Stromal cell of bone marrow (primary cell): Measurements from ENCODE around the gene LLGL2.

Source experiments
- DNase-seq: peaks from one replicate; pipeline ENCODE4 v3.0.0-alpha.2; 2012; ENCODE audit warnings: low read depth

Gene LLGL2

DNA sequence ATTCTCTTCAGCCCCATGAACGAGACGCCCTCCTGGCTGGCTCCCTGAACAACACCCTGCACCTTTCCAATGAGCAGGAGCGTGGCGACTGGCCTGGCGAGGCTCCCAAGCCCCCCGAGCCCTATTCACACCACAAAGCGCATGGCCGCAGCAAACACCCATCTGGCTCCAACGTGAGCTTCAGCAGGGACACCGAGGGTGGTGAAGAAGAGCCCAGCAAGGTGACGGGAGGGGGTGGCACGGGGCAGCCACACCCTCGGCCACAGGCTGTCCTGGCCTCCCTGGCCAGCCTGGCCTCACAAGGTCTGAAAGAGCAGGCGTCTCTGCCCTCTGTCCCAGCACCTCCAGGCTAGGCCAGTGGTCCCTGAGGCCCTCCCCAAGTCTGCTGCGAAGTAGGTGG is 33.8 kb upstream of the LLGL2 start:
- DNase-seq, result no peak

DNA sequence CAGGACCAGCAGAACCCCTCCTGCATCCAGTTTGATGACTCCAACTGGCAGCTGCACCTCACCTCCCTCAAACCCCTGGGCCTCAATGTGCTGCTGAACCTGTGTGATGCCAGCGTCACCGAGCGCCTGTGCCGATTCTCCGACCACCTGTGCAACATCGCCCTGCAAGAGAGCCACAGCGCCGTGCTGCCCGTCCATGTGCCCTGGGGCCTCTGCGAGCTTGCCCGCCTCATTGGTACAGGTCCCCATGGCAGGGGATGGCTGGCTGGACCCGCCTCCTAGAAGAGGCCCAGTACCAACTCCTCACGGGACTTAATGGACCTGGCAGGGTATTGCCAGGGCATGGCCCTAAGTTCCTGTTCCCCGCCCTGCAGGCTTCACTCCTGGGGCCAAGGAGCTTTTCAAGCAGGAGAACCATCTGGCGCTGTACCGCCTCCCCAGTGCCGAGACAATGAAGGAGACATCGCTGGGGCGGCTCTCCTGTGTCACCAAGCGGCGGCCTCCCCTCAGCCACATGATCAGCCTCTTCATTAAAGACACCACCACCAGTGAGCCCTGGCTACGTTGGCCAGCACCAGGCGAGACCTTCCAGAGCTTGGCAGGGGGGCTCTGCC is 32.8 kb upstream of the LLGL2 start:
- DNase-seq, result no peak

DNA sequence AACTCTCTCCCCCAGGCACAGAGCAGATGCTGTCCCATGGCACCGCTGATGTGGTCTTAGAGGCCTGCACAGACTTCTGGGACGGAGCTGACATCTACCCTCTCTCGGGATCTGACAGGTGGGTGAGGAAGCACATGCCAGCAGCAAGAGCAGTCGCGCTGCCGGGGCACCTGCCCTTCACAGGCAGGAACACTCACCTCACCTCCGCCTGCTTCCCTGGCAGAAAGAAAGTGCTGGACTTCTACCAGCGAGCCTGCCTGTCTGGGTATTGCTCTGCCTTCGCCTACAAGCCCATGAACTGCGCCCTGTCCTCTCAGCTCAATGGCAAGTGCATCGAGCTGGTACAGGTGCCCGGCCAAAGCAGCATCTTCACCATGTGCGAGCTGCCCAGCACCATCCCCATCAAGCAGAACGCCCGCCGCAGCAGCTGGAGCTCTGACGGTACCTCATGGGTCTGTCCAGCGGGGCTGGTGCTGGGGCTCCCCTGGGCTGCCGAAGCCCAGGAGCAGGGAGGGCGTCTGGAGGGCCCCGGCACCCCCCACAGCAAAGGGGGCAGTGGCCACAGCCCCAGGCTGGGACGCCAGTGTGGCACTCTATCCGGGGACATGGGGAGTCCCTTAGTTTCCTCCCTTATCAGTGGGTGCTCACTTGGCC is 31.9 kb upstream of the LLGL2 start:
- no peak for DNase-seq

DNA sequence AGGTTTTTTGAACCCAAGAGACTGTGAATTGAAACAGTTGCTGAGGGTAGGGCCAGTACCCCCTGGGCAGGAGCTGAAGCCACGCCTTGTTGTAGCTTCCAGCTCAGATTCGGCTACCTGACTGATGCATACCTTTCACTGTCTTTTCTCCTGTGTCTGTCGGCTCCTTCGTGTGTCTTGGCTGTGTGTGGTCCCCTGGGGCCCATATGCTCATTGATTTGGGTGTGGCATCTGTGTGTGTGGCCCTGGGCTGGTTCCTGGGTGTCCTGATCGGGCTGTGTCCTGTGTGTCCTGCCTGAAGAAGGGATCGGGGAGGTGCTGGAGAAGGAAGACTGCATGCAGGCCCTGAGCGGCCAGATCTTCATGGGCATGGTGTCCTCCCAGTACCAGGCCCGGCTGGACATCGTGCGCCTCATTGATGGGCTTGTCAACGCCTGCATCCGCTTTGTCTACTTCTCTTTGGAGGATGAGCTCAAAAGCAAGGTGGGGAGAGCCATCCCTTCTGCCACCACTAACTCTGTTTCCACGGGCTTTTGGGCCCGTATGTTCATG is 31.1 kb upstream of the LLGL2 start:
- no peak for DNase-seq

DNA sequence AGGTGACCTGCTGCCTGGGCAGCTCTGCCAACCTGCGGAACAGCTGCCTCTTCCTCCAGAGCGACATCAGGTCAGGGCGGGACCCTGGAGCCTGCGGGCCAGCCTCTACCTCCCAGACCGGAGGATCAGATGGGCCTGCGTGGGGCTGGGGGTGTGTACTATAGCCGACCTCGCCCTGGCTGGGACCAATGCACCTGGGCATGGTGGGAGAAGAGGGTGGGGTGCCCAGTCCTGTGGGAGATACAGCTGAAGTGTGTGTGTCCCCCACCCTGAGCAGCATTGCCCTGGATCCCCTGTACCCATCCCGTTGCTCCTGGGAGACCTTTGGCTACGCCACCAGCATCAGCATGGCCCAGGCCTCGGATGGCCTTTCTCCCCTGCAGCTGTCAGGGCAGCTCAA is 29.5 kb upstream of the LLGL2 start:
- DNase-seq, result no peak

DNA sequence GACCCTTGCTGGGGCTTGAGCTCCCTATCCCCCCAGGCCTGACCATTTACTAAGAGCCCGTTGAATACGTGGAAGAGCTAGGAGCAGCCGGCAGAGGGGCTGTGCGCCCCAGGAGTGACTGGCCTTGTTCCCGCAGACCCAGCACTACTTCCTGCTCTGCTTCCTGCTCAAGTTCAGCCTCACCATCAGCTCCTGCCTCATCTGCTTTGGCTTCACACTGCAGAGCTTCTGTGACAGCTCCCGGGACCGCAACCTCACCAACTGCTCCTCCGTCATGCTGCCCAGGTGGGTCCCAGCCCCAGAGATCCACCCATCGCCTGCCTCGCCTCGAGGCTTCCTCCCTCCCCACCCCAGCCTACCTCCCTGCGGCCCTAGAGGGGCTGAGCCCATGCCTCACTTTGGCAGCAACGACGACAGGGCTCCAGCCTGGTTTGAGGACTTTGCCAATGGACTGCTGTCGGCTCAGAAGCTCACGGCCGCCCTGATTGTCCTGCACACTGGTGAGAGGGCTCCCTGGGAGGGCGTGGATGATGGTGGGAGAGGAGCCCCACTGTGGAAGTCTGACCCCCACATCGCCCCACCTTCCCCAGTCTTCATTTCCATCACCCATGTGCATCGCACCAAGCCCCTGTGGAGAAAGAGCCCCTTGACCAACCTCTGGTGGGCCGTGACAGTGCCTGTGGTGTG is 27.3 kb upstream of the LLGL2 start:
- no peak for DNase-seq

DNA sequence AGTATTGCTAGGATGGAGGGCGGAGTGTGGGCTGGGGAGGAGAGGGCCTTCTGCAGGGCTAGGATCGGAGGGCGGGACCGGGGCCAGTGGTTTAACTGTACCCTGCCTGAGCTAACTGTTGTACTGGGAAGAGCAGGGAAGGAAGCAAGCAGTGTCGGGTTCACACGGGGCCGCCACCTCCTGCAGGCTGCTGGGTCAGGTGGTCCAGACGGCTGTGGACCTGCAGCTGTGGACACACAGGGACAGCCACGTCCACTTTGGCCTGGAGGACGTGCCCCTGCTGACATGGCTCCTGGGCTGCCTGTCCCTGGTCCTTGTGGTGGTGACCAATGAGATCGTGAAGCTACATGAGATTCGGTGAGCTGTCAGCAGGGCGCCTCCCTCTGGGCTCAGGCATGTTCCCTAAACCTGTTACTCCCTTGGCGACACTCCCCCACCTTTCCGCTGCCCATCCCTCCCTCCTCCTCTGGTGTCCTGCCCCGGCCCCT is 26.7 kb upstream of the LLGL2 start:
- DNase-seq, result no peak

DNA sequence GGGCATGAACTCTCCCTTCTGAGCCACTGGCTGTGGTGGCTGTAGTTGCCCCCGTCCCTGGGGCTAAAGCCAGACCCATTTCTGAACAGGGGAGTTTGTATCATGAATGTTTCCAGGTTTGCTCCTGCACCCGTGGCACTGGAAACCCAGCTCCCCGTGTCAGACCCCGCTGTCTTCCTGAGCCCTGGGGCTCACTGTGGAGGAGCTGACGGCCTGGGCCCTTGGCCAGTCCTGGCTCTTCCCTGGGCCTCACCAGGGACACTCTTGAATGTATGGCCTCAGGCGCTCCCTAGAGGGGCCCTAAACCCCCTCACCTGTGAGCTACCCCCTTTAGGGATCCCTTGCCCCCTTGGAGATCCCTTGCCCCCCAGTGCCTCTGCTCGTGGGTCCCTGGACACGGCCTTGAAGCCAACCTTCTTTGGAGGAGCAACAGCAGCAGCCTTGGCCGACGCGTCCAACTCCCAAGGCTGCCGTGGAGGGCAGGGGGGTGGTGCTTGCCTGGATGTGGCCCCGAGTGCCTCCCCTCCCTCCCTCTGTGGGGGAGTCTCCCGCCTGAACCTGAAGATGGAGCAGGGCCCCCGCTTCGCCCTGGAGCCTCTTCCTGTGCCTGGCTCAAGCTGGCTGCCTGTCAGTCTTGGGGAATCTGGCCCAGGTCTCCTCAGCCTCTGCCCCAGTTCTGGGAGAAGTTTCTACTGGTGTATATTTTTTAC is 26.0 kb upstream of the LLGL2 start:
- DNase-seq, result no peak

DNA sequence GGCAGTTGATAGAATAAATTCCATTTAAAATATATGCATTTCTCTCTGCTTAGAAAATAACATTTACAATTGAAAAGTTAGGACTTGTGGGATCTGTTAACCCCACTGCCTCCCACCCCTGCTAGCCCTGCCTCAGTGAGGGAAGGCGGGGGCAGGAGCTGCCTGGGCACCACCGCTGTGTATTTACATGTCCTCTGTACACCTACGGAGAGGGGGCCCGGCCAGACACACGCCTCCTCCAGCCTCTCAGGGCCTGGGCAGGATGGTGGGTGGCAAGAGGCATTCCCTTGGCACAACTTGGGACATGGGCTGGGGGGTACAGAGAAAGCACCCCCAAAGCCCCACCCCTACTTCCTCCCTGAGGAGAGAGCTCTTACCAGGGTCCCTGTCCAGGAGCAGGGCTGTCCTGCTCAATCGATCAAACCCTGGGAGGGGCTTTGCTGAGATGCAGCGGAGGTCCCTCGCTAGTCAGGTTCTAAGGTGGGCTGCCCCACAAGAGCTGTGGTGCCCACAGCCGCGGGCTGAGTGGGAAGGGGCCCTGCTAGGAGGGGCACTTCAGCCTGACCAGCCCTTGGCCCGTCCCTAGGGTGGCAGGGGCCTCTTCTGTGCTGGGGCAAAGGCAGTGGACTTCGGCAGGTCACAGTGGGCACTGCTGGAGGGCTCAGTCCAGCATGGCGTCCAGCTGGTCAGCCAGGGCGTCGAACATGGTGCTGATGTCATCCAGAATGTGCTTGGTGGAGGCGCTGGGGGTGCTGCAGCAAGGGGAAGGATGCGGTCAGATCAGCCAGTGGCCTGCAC is 24.9 kb upstream of the LLGL2 start:
- DNase-seq, result no peak

DNA sequence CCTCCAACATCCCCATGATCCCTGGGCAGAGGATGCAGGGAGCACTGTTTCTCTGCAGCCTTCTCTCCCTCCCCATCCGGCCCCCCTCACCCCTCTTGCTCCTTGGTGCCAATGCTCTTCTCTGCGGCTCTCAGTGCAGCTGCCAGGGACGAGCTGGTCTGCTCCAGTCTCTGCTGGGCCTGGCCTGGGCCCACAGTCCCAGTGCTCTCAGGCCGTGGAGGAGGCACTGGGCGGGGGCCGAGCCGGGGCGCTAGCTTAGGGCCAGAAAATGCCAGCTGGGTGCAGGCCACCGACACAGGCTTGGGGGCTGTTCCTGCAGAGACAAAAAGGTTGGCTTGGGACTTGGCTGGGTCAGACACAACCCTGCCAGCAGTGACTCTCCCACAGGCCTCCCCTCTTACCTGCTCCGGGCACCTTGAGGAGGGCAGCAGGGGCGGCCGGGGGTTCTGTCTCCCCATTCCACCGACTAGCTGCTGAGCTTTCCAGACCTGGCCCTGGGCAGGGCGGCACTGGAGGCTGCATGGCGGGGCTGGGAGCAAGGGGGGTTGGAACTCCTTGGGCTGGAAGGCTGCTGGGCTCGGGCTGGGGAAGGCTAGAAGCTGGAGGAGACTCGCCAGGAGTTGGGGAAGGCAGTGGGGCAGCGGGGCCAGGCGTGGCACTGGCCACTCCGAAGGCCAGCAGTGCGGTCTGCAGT is 24.0 kb upstream of the LLGL2 start:
- DNase-seq, result no peak

DNA sequence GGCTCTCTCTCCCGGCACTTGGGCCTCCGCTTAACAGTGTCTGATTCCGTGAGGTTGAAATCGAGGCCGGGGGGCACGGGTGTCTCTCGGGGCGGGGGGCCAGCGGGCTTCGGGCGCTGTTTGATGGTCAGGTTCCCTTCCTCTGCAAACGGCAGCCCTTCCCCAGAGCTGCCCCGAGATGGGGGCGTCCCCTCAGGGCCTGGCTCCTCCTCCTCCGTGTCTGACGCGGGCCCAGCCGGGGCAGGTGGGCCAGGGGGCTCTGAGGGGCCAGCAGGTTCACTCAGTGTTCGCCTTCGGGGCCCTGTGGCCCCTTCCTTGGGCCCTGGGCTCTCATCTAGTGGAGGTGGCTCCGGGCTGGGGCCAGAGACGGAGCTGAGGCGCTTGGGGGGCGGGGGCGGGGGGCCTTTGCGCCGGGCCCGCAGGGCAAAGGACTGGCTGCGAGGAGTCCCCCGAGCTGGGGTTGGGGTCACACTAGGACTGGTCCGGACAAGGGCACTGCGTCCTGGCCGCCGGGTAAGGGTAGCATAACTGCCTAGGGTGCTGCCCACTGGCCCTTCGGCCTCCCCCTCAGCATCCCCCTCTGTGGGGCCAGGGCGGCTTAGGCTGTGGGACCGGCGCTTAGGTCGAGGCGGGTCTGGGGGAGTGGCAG is 23.3 kb upstream of the LLGL2 start:
- no peak for DNase-seq

DNA sequence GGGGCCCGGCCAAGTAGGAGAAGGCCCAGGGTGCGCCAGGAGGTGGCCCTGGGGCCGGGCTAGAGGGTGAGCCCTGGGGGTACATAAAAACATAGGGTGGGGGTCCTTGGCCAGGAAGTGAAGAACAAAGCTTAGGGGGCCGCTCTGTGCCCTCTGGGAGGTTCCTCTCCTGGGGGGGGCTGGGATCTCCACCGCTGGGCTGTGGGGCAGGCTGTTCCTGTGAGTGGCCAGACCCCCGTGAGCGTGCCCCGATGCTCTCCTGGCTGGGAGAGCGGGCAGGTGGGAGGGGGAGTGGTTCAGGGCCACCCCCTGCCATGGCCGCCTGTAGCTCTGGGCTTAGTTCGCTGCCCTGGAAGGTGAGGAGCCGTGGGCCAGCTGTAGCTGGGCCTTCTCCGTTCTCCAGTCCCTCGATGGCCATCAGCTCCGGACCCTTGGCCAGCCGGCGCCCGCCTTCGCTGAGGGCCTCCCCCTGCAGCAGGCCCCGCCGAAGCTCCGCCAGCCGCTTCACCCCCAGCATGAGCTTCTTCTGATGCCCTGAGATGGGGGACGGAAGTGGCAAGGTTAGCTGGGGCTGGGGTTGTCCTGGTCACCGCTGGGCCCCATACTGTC is 22.7 kb upstream of the LLGL2 start:
- DNase-seq, result no peak

DNA sequence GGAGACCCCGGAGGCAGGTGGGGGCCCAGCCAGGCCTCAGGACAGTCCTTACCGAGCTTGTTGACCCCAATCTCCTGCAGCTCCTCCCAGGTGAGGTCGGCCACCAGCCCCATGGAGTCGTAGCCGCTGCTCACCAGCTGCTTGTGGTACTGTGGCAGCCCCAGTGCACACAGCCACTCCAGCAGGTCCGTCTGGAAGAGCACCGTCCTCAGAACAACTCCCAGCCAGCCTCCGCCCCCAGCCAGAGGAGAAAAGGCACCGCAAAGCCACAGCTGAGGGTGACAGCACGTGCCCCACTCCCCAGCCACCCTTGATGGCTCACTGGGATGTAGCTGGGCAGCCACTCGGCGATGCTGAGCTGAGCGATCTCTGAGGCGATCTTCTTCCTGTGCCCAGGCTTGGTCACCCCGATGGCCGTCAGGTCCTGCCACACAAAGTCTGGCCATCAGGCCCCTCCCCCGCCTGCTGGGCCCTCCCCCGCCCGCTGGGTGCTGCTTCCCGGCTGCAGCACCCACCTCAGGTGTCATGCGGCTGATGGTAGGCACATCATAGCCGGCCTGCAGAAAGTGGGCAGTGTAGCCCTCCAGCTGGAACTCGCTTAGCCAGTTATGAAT is 22.1 kb upstream of the LLGL2 start:
- DNase-seq, result no peak

DNA sequence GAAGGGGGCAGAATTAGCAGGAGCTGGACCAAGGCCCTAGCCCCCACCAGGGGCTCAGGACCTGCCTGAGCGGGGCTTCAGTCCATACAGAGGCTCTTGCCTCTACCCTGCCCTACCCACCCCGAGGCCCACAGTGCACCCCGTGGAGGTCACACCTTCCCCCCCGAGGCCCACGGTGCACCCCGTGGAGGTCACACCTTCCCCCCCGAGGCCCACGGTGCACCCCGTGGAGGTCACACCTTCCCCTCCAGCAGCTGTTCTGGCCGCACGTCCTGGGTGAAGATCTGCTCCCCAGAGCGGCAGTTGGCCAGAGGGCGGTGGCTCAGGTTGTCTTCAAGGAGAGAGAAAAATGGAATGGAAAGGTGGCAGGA is 21.5 kb upstream of the LLGL2 start:
- no peak for DNase-seq

DNA sequence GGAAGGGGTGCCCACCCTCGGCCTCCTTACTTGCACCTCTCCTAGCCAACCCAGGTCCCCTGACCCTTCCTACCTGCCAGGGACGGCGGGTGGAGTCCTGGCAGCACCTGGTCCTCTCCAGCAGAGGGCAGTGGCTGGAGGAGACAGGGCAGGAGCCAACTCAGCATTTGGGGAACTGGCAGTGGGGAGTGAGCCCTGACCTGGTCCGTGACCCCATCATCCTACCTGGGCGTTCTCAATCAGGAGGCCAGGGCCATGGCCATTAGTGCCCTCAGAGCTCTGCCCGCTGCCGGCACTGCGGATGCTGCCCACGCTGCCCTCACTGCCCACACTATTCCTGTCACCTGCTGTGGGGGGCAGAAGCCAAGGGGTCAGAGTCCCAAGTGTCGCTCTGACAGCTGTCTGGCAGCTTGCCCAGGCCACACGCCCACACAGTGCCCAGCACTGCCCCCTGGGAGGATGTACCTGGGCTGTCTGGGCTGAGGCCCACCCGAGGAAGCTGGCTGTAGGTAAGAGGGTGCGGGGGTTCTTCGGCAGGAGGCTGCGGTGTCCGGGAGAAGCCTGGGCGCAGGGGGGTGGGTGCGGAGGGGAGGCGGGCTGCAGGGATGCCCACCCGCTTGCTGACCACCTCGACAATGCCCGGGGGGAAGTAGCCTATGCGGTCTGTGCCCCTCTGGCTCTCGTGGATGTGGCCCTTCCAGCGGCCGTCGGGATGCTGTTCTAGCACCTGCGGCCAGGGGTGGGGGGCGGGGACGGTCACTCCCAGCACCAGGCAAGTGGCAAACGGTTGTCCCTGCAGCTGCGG is 20.9 kb upstream of the LLGL2 start:
- DNase-seq, result no peak

DNA sequence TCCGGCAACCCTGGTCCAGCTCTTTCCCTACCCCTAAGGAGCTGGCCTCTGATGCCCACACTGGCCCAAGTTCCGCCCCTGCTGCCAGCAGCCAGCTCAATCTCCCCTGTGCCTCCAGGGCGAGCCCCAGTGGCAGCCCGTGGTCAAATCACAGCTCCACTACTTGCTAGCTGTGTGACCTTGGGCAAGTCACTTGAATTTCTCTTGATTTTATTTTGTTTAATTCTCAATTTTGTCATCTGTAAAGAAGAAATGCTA is 20.4 kb upstream of the LLGL2 start:
- no peak for DNase-seq

DNA sequence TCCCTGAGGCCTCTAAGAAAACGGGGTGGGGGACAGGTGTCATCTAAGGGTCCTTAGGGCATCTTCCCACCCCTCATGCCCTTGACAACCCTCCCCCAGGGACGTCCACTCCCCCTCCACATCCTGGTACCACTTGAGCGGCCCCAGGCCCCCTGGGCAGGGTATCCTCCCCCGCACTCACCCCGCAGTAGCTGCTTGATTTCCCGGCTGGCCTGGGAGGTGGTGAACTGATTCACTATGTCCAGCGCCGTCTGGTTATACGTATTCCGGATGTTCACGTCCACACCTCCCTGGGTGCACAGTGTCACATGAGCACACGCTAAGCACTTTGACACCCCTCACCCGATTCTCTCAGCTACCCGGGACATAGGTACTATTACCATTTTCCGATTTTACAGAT is 19.9 kb upstream of the LLGL2 start:
- no peak for DNase-seq

DNA sequence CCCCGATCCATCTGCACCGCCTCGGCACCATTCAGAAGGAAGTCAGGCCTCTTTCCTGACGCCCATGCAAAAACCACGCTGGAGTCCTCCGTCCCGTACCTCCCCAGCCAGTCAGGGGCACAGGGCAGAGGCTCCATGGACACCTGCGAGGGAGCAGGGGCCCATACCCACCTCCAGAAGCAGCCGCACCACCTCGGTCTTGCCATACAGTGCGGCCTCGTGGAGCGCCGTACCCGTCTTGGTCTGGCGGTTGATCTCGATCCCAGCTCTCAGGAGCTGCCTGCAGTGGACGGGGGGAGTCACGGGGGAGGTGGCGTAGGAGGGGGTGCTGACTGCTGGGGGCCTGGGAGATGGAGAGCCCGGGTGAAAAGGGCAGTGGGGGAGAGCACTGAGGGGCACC is 19.4 kb upstream of the LLGL2 start:
- DNase-seq, result no peak

DNA sequence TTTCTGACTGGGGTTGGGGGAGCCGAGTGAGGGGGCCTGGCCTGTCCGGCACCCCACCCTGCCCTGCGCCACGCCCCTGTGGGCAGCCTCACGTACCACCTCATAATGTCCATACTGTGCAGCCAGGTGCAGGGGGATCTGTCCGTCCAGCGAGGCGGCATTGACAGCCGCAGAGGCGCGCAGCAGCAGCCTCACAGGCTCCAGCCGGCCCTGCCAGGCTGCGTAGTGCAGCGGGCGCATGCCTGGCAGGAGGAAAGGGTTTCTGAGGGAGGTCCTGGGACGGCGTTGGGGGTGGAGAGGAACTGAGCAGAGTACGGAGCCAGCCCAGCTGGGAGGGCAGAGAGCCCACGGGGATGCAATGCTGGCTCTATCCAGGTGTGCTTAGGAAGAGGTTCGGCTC is 18.6 kb upstream of the LLGL2 start:
- no peak for DNase-seq
